ENCODE data around the gene PTCD1.

The PTCD1 gene, protein sequence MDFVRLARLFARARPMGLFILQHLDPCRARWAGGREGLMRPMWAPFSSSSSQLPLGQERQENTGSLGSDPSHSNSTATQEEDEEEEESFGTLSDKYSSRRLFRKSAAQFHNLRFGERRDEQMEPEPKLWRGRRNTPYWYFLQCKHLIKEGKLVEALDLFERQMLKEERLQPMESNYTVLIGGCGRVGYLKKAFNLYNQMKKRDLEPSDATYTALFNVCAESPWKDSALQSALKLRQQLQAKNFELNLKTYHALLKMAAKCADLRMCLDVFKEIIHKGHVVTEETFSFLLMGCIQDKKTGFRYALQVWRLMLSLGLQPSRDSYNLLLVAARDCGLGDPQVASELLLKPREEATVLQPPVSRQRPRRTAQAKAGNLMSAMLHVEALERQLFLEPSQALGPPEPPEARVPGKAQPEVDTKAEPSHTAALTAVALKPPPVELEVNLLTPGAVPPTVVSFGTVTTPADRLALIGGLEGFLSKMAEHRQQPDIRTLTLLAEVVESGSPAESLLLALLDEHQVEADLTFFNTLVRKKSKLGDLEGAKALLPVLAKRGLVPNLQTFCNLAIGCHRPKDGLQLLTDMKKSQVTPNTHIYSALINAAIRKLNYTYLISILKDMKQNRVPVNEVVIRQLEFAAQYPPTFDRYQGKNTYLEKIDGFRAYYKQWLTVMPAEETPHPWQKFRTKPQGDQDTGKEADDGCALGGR

GRCh38 chr7:99438573-99439480 lies at the start of gene PTCD1, which contains the start of gene CPSF4:
Gene PTCD1, minus strand, starts transcription at chr7:99438798. Its CDS starts 3,556 bp downstream, at chr7:99435242.
Gene CPSF4, plus strand, starts transcription at chr7:99438943. Its CDS starts 140 bp downstream, at chr7:99439083.
- peak; percentile 96 to 97 for DNase-seq

- DNase-seq = no peak
Measured at GRCh38 chr7:99485094-99485493, 46.5 kb upstream of the PTCD1 start.

DNA sequence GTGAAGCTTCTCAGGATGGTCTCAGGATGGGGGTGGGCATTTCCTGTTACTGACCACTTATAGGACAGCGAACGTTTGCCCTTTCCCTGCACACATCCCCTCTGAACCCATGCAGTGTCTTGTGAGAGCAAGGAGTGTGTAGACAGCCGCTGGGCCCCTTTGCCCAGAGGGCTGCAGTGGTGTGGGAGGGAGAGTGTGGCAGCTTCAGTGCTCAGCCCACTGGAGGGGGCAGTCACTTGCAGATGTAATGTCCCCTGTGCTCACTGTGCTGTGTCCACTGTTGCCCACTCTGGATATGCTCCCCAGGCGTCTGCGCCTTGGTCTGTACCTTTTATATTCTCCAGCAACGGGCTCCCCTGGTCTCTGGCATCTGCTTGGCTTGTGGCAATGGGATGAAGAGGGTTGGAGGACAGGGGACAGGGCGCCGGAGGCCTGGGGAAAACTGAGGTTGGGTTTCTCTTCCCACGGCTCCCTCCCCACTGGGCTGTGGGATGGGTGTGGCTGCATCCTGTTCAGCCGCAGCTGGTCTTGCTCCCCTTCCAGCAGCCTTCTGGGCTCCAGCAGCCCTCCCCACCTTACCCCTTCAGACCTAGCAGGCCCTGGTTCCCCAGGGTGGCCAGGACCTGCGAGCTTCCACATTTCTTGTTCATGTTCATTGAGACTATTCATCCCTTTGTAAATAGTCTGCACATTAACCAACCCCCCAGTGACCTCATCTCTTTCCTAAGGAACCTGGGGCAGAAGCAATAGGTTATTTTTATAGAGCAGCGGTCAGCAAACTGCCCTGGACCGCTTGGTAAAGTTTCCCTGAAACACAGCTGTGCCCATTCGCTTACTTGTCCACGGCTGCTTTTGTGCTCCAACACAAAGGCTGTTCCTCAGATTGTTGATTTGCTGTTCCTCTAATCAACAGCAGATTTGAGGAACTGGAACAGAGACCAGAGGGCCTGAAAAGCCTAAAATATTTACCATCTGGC lies 40.2 kb upstream of the PTCD1 start:
- DNase-seq = no peak

DNA sequence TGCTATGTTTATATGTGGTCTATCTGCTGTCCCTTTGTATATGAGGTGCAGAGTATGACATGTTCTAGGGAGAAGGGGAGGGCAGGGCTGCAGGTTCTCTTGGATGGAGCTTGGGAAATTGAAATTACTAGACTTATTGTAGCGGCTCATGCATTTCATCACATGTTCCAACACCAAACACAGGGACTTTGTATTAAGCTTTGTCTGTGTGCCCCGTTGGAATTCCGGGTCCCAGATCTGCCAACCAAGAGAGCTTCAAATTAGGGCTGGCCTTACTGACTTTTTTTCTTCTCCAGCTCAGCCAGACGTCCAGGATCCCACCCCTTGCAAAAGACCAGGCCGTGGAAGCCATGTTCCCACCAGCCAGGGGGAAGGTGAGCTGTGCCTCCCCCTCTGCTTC lies 37.5 kb upstream of the PTCD1 start:
- DNase-seq = no peak

DNA sequence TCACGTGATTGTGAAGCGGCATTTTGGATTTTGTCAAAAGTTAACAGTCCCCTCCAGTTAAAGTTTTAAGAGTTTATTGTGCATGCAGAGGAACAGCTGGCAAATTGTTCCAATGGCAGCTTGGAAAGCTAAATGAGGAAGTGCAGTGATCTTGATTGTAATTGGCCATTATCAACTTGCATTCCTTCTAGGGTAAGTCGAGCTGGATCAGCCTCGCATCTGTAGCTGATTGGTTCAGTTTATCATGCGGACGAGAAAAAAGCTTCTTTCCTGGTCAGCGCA lies 34.7 kb upstream of the PTCD1 start:
- peak in 1 of 2 experiments; percentile 28 for DNase-seq

DNA sequence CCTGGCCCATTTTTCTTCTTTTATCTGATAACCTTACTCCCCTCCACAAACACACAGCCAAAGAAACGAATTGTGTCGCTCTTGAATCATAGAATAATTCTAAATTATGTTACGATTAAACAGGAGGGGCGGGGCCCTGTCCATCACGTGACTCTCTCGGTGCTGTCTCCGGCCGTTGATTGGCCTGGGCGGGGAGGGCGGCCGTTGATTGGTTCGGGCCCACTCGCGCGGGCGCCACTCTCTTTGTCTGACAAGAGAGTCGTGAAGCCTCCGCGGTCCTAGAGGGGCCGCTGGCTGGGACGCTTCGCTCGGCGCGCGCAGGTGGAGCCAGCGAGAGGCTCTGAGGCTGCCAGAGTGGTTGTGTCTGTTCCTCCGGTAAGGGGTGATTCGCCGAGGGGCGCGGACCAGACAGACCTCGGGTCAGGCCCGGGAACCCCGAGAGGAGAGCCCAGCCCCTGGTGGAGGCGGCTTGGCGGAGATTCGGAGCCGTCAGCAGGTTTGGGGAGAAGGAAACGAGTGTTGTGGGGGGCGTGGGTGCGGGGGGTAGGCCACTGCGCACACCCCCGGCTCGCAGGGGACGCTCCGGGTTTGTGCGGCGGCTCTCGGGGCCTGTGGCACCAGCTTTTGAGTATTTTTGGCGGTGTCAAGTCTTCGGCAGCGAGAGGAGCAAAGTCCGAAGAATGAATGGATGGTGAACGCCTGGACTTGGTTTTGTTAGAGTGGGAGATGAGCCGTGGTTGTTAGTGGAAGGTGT lies 34.1 kb upstream of the PTCD1 start, which contains the start of gene ZNF789:
Gene ZNF789, plus strand, starts transcription at position 330 of the 754 bp plus-strand sequence. CDS start 3,567 bp downstream, outside the sequence.
- peak; percentile 98 to 99 for DNase-seq

DNA sequence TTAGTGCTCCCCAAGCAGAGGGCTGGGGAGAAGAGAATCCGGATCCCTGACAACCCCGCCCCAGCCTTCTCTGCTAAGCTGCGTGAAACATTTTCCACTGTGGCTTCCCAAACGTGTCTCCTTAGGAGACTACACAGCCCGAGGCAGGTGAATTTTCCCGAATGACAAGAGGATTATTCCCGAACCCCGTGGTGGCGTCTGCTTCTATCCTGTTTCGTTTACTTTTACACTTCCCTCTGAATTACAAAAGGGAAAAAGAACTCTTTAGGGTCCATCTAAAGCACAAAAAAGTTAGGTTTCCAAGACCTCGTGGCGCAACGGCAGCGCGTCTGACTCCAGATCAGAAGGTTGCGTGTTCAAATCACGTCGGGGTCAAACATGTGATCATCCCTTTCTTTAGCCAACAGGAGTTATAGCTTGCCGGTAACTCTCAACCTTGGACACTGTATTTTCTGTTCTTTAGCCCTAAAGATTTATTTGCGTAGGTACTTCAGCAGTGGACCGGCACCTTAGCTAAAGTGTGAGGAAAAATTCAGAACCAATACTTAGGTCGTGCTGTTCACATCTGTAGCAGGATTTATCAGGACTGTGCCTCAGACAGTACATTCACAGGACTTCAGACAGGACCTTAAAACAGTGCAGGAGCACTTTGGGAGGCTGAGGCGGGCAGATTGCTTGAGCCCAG lies 30.9 kb upstream of the PTCD1 start:
- no peak for DNase-seq

DNA sequence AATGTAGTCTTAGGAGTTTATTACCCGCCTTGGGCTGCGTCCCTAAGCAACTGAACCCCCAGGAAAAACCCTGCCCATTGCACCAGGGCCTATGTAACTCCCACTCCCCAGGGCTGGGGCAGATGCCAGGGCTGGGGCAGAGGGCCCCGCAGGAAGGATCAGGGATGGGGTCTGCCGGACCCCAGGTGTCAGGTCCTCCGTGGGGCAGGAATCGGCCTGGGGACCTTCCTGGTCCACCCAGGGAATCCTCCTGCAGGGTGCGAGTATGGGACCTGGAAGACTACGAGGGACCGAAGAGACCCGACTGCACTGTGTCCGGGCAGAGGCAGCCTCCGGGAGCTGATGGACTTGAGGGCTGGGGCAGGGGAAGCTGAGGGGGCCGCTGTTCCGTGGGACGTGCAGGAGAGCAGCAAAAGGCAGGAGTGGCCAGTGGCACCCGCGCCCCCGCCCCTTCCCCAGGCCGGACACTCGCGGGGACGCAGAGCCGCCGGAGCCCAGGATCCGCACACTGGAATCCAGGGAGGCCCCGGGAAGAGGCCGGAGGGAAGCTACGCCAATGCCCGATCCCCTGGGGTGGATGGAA lies 29.8 kb upstream of the PTCD1 start:
- no peak for DNase-seq

DNA sequence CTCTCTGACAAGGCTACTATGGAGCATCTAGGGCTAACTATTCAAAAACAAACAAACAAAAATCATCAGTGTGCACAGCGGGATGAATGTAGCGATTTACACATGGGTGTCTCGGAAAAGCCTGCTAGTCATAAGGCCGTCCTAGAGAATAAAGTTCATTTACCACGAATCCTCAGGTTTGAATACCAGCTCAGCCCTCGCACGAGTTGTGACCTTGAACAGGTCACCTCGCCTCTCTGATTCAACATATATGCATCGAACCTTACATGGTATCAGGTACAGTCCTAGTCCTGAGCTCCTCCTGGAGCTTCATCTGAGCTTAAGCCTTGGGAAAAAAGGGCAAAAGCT lies 26.8 kb upstream of the PTCD1 start:
- DNase-seq = no peak

GRCh38 chr7:99461221-99461620 lies 22.6 kb upstream of the PTCD1 start:
- DNase-seq = no peak

- no peak for DNase-seq
Measured at GRCh38 chr7:99460651-99461050, 22.1 kb upstream of the PTCD1 start.

DNA sequence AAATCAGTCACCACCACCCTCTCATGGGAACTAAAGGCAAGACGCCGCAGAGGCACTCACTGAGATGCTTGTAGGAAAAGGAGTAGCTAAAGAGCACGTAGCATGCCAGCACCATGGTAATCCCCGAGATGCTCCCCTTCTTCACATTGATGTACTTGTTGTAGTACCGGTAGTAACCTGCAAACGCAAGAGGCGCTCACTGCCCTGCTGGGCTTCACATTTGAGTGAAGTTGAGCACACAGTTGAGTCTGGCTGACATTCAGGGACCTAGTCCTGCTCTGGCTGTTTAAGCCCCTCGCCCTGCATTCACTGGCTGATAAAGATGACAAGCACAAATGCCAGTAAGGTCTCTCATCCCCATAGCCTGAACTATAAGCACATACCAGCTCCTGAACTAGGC lies 20.5 kb upstream of the PTCD1 start:
- DNase-seq = no peak

GRCh38 chr7:99457650-99458493 lies 19.3 kb upstream of the PTCD1 start:
- DNase-seq = no peak

DNA sequence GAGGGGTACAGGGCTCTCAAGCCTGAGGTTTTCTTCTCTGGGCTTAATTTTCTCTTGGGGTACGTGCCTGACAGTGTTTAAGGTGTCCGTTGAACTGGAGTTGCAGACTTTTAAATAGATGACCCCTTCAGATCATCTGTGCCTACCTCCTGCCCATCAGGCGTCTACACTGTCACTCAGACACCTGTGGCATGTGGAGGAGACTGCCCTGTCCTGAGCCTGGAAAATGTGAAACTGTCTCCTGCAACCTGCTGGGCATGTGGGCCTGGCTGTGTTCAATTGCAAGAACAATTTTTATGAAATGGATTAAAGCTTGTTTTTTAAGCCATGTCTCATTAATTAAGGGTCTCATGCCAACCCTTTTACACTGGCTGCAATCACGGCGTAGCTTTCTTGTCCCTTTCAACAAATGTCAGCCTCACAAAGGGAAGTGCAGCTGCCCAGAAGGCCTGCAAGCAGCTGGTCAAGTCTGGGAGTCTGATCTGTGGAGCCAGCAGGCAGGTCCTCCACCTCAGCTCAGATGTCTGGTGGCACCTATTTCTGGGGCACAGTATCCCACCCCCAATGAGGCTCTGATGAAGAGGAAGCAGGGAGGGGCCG lies 18.6 kb upstream of the PTCD1 start:
- no peak for DNase-seq

DNA sequence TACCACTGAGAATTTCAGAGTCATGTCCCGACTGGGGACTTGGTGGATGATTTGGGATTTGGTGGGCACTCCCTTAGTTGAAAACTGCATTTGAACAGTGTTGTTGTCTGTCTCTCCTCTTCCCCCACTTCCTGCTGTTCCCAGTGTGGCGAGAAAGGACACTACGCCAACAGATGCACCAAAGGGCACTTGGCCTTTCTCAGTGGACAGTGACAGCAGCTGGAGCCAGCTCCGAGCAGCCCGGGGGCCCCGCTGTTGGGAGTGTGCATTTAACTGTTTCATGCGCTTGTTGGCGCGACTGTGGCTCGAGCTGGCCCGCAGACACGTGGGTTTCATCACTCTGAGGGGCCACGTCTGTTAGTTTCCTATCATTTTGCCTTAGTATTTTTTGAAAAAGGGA lies 17.7 kb upstream of the PTCD1 start:
- DNase-seq = no peak

GRCh38 chr7:99455874-99456273 lies 17.3 kb upstream of the PTCD1 start:
- DNase-seq = no peak

DNA sequence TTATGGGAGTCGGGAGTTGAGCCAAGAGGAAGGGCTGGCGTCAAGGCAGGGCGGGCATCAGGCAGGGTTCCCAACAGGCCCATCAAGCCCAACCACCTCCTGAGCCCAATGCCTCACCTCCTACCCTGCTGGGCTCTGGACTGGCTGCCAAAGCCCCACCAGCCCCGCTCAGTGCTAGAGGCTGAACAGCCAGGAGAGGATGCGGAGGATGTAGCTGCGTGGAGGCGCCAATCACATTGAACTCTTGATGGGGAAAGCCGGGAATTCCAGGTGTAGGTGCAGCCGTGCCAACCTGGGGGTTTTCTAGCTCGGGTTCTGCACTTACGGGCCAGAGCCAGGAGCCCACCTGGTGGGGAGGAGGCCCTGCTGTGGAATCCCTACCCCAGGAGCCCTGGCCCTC lies 14.5 kb upstream of the PTCD1 start:
- DNase-seq = no peak

- no peak for DNase-seq
Measured at GRCh38 chr7:99452541-99452940, 13.9 kb upstream of the PTCD1 start.

- DNase-seq = no peak
Measured at GRCh38 chr7:99451936-99452335, 13.3 kb upstream of the PTCD1 start.

Measured in NCI-H2081 (cell line).